Tibial nerve (tissue), 4 donors: ENCODE measurements around the gene COL8A1. TPM values are rescaled to one million over a fixed set of nuclear protein-coding genes. Genes with fewer than 3 reads are reported as not detected.
A peak's percentile ranks its signal among the peaks of the same experiment; 100 is the strongest.

Source experiments
- DNase-seq, 2 donors: peaks; one replicate each; pipeline ENCODE4 v3.0.0-alpha.2; 2019; ENCODE audit warnings: low spot score in 2 of 2
- H3K27ac ChIP-seq, 4 donors: fragments of 200-600 bp; sonication (generic) in 3 of 4; one replicate each; pipeline ENCODE4 v1.5.1; 2017 to 2019; ENCODE audit warnings: mild to moderate bottlenecking in 1 of 4
- H3K27me3 ChIP-seq, 2 donors: fragments of 200-600 bp; sonication (generic) in 1 of 2; one replicate each; pipeline versions ENCODE4 v1.5.1 to v1.6.0; 2017 to 2019
- H3K36me3 ChIP-seq, 3 donors: fragments of 200-600 bp; sonication (generic); one replicate each; pipeline ENCODE4 v1.5.1; 2018 to 2019
- H3K4me1 ChIP-seq, 4 donors: fragments of 200-600 bp; sonication (generic) in 3 of 4; one replicate each; pipeline ENCODE4 v1.5.1; 2017 to 2019
- H3K4me3 ChIP-seq, 4 donors: fragments of 200-600 bp; sonication (generic) in 3 of 4; one replicate each; pipeline ENCODE4 v1.5.1; 2017 to 2019; ENCODE audit warnings: mild to moderate bottlenecking in 1 of 4, moderate library complexity in 1 of 4
- H3K9me3 ChIP-seq, 4 donors: fragments of 200-600 bp; sonication (generic) in 3 of 4; one replicate each; pipeline ENCODE4 v1.5.1; 2017 to 2019
- CTCF ChIP-seq, 5 experiments: fragments of 200-600 bp in 3 of 5; fragments of 450-650 bp in 2 of 5; sonication (generic) in 3 of 5; IDR thresholded peaks; one replicate each; pipeline ENCODE4 v1.5.1; 2016 to 2019; ENCODE audit warnings: antibody characterized with exemption in 5 of 5, mild to moderate bottlenecking in 3 of 5, moderate library complexity in 2 of 5
- EP300 ChIP-seq, 2 donors: sonication (generic); formaldehyde crosslinking; IDR thresholded peaks; one replicate each; pipeline ENCODE4 v1.6.1; 2017; ENCODE audit warnings: antibody characterized with exemption in 2 of 2, mild to moderate bottlenecking in 1 of 2
- POLR2A ChIP-seq, 2 donors: fragments of 450-650 bp; IDR thresholded peaks; one replicate each; pipeline ENCODE4 v1.6.1; 2017; ENCODE audit warnings: antibody characterized with exemption in 2 of 2, mild to moderate bottlenecking in 2 of 2, moderate library complexity in 2 of 2
- WGBS, 2 donors: methylation state at CpG; one replicate each; pipeline ENCODE4 v1.1.5; 2018; 5-methylcytosine and 5-hydroxymethylcytosine counted together
- total RNA-seq, 4 donors: library from RNA; depleted of rRNA; stranded (reverse); fragments of >200 nt; gene quantifications; one replicate each; pipeline ENCODE4 v1.1.0, GENCODE V29; 2016

Gene COL8A1
- total RNA-seq, 4 donors from 2014 or later, result 144 to 217 (median 177) TPM

- WGBS, 2 donors, result 60 to 62% methylated on average over 2 of the region's 2 CpGs
- H3K4me3 ChIP-seq, result no peak overlapping the region
- peaks cover 0 to 13% (median 0%) of the 10 kb centered on the region in 3 donors for H3K36me3 ChIP-seq
- TF ChIP-seq EP300 (IDR thresholded peaks at IDR 0.05) (no peak), CTCF (IDR thresholded peaks at IDR 0.05) (no peak), POLR2A (IDR thresholded peaks at IDR 0.05) (no peak)
- peak overlapping the region in 2 of 4 donors; percentile 26 to 73 for H3K27ac ChIP-seq
- DNase-seq, result no peak
- no peaks in the 10 kb centered on the region for H3K27me3 ChIP-seq
- H3K4me1 ChIP-seq, result peaks cover 0 to 56% (median 19%) of the 10 kb centered on the region in 4 donors
- H3K9me3 ChIP-seq, result peaks cover 0 to 4% (median 0%) of the 10 kb centered on the region in 4 donors
Observed at GRCh38 chr3:99845999-99846398, 207.6 kb downstream of the COL8A1 start.

- no peak for DNase-seq
- TF ChIP-seq CTCF (IDR thresholded peaks at IDR 0.05) (no peak), EP300 (IDR thresholded peaks at IDR 0.05) (peak in 1 of 2 donors; percentile 80), POLR2A (IDR thresholded peaks at IDR 0.05) (no peak)
- no peaks in the 10 kb centered on the region for H3K27me3 ChIP-seq
- H3K9me3 ChIP-seq, result peaks cover 0 to 4% (median 0%) of the 10 kb centered on the region in 4 donors
- WGBS, 2 donors, result 21 to 26% methylated on average over 6 of the region's 6 CpGs
- H3K4me1 ChIP-seq, result peaks cover 0 to 56% (median 19%) of the 10 kb centered on the region in 4 donors
- H3K4me3 ChIP-seq, result no peak overlapping the region
- H3K27ac ChIP-seq, result peak overlapping the region; percentile 5 to 73 (median 20)
- peaks cover 0 to 13% (median 0%) of the 10 kb centered on the region in 3 donors for H3K36me3 ChIP-seq
Observed at GRCh38 chr3:99846477-99847160, 208.2 kb downstream of the COL8A1 start.

- Histone ChIP-seq H3K4me1 (peaks cover 0 to 48% (median 13%) of the 10 kb centered on the region in 4 donors), H3K4me3 (no peak overlapping the region), H3K9me3 (peaks cover 0 to 4% (median 0%) of the 10 kb centered on the region in 4 donors), H3K36me3 (peaks cover 0 to 13% (median 0%) of the 10 kb centered on the region in 3 donors), H3K27ac (no peak overlapping the region), H3K27me3 (no peaks in the 10 kb centered on the region)
- no peak for TF ChIP-seq CTCF (IDR thresholded peaks at IDR 0.05)
- WGBS, 2 donors, result 66 to 75% methylated on average over 6 of the region's 6 CpGs
- no peak for DNase-seq
Observed at GRCh38 chr3:99848433-99848832, 210.0 kb downstream of the COL8A1 start.

Other genes with a start within 250 kb of the COL8A1 start
- 10 to 100 TPM in 3 of 4 donors, 1 to 10 TPM in 1; 5.5 to 29.1 (median 15.7) TPM for gene CMSS1, start 179.3 kb downstream of the COL8A1 start, total RNA-seq